COLO829 (cell line): ENCODE measurements around the gene POU6F2.

Experiments
- DNase-seq: peaks from one replicate; pipeline ENCODE4 v3.0.0; 2012; ENCODE audit warnings: low spot score

Gene POU6F2

GRCh38 chr7:39259391-39260003 is 281.8 kb downstream of the POU6F2 start:
- DNase-seq: no peak

DNA sequence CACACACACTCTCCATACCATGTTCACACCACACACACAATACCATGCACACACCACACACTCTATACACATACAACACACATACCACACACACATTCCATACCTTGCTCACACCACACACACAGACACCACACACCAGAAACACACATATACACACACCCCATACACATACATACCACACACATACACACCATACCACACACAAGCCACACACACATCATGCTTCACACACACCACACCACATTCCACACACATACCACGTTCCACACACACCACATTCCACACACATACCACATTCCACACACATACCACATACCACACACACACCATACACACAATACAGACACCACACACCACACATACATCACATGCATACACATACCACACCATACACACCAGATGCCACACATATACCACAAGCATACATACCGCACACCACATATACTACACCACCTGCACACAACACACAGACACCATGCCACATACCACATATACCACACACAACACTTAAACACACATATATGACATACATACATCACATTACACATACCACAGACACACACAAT is 282.7 kb downstream of the POU6F2 start:
- DNase-seq: no peak

DNA sequence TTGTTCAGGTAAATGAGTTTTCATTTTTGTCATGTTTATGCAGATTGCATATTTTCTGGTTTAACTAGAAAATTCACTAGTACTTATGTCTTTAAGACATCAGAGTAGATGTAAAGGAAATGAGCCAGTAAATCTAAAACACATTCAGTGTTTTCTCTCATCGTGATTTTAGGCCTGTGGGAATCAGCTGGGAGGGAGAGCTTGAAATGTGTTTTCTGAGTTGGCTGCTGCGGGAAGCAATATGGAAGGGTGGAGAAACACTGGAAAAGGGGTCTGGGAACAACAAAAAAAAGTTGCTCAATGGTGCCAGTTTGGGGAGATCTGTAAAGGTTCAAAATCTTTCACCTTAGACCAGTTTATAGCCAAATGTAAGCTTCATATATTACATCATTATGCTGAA is 284.1 kb downstream of the POU6F2 start:
- DNase-seq: no peak

- no peak for DNase-seq
Measured at GRCh38 chr7:39265641-39266591, 288.2 kb downstream of the POU6F2 start.

- DNase-seq: no peak
Measured at GRCh38 chr7:39269034-39269433, 291.3 kb downstream of the POU6F2 start.

DNA sequence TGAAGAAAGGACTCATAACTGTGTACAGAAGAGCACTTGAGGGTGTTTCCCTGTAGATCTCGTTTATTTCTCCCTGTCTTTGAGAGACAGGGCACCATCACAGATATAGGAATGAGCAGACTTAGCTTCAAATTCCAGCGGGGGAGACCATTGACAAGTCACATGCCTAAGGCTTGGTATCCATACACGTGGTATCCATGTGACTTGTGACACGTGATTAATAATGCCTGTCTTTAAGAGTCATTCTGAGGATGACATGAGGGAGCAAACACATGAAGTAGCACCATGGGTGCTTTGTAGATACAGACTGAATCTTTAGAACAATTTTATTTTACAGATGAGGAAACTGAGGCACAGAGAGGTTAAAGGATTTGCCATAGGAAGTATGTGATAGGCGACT is 292.3 kb downstream of the POU6F2 start:
- DNase-seq: no peak

GRCh38 chr7:39271402-39271801 is 293.7 kb downstream of the POU6F2 start:
- DNase-seq: no peak

GRCh38 chr7:39272111-39272510 is 294.4 kb downstream of the POU6F2 start:
- DNase-seq: no peak

GRCh38 chr7:39272691-39273090 is 295.0 kb downstream of the POU6F2 start:
- DNase-seq: no peak

DNA sequence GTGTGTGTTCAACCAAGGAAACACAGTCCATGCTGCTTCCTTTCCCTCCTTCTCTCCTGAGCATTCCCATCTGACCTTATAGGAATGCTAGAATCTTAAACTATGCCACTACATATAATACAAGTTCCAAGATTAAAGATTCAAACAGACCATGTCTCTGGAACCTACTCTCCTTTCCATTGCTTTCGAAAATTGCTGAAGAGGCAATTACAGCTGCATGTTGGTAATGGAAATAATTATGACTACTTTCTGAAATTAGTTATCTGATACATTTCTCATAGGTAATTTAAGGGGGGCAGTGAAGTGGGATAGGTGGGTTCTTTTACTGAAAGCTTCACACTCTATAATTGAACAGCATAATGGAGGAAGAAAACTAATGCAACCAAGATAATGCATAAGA is 302.6 kb downstream of the POU6F2 start:
- no peak for DNase-seq

GRCh38 chr7:39285256-39285655 is 307.5 kb downstream of the POU6F2 start:
- DNase-seq: peak; percentile 61

GRCh38 chr7:39288303-39288702 is 310.6 kb downstream of the POU6F2 start:
- DNase-seq: no peak

DNA sequence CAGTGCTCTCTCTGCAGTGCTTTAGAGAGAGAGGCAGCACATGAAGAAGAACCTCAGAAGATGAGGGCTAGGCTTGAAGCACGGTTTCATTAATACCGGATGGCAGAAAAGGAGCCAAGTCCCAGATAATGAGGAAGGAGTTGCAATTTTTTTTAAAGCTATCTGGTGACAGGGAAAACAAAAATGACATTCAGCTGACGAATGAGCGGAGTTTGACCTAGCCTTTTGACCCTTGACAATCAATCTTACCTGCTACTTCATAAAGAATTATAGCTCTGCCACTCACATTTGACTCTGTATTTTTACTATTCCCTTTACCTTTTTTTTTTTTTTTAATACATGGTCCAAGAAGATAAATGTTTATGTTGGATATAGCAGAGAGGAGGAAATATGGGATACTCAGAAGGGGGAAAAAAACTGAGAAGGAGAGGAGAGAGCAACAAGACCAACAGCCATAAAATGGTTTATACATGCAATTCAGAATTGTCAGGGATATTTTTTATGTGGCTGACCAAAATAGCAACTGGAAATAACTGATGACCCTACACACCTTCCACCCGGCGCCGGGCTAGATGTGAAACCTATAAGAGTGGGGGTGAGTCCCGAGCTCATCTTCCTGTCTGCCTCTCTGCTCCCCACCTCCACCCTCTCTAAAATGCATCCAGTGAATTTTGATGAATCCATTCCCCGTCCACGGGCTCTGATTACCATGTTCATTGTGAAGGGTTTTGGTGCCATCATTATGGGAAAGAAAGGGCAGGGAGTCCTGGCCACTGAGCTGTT is 314.1 kb downstream of the POU6F2 start:
- no peak for DNase-seq

DNA sequence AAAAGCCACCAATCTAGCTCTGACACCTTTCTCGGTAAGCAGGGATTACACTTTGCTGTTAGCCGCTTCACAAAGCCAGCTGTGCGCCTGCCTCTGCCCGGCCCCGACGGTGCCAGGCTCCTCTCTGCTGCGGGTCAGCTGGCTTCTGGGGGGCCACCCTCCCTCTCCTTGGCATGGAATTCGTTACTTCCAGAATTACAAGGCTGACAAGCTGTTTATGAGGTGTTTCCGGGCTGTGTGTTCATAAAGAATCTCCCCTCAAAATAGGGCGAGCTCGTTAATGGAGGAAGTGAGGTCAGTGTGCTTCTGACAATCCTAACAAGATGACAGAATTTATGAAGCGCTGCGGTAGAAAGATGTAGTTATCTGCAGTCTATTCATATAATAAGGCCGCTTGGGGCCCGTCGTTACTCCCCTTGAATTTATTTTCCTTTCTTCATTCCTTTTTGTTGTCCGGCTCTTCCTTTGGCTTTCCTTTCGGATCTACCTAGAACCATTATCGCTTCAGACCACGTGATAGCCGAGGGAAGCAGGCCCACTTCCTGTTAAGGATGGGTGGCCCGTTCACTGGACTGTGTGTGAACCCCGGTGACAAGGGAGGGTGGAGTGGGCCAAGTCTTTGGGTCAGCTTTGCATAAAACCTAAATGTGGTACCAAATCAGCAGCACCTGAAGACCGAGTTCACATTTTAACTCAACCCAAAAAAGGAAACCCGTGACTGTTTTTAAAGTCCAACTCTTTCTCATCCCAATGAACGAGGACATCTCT is 315.5 kb downstream of the POU6F2 start:
- DNase-seq: no peak

GRCh38 chr7:39294022-39294421 is 316.3 kb downstream of the POU6F2 start:
- no peak for DNase-seq

DNA sequence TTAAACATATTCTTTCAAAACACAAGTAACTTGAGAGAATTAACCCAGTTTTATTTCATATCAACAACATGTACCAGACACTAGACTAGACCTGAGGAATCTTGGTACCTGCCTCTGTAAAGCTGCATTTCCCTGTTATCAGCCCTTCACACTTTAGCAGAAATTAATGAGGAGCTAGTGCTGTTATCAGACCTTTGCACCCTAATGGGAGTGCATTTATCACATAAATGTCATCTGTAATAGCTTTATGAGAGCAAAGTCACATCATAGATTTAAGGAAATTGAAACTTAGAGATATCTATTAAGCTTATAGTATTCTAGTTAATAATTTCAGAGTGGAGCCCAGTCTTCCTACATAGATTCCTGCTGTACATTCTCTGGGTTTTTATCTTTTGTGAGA is 318.1 kb downstream of the POU6F2 start:
- DNase-seq: no peak

DNA sequence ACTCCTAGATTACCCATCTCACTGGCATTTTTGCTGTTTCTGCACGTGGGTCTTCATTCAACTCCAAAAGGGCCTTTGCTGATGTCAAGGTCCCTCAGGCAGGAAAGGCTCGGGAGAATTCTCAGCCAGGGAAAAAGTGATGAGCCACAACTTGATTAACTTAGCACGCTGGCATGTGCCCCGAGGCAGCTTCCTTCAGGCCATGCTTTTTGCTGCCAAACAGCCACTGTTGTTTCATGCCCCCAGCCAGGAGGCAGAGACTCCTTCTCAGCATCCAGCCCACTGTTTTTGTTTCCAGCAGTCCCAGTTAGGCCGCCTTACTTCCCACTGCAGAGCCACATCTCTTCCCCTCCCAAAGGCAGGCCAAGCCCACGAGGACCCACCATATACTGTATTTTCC is 322.0 kb downstream of the POU6F2 start:
- no peak for DNase-seq

DNA sequence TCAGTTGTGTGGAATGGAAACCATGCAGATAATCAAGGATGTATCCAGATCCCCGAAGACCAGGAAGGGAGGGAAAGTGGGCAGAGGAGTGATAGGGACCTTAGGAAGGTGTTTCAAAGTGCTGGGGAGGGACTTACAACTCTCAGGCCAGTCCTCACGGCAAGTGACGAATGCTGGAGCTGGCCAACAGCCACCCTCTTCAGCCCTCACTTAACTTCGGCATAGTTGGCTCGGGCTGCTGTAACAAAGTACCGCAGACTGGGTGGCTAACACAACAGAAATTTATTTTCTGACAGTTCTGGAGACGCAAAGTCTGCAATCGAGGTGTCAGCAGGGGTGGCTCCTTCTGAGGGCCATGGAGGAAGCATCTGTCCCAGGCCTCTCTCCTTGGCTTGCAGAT is 322.6 kb downstream of the POU6F2 start:
- no peak for DNase-seq

DNA sequence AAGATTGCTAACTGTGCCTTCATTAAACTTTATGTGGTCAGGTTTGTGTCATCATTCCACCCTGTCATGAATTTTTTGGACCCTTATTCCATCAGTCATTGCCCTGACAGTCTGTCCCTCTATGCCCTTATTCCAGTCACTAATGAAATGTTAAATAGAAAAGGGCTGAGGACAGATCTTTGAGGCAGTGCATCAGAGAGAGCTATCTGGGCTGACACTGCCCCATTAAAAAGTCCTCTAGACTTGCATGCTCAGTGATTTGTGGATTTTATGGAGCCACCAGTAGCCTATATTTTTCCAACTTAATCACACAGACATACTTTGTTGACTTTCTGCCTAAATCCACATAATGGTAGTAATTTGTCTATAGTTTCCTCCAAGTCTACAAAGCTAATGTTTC is 323.8 kb downstream of the POU6F2 start:
- no peak for DNase-seq

- DNase-seq: no peak
Measured at GRCh38 chr7:39304178-39304577, 326.5 kb downstream of the POU6F2 start.

GRCh38 chr7:39304668-39305405 is 327.1 kb downstream of the POU6F2 start:
- DNase-seq: no peak
